ENCODE measurements around the gene CD320.
"Not testable (repeated sequence)": the region's sequence is repeated elsewhere in the genome, so short reads cannot be mapped to it uniquely, and the experiment has no call there.

CD320 gene

GRCh38 chr19:8306235-8307054 is 1.7 kb downstream of the CD320 start:
- no peak for DNase-seq

GRCh38 chr19:8305798-8306197 is 2.4 kb downstream of the CD320 start:
- no peak for DNase-seq

DNA sequence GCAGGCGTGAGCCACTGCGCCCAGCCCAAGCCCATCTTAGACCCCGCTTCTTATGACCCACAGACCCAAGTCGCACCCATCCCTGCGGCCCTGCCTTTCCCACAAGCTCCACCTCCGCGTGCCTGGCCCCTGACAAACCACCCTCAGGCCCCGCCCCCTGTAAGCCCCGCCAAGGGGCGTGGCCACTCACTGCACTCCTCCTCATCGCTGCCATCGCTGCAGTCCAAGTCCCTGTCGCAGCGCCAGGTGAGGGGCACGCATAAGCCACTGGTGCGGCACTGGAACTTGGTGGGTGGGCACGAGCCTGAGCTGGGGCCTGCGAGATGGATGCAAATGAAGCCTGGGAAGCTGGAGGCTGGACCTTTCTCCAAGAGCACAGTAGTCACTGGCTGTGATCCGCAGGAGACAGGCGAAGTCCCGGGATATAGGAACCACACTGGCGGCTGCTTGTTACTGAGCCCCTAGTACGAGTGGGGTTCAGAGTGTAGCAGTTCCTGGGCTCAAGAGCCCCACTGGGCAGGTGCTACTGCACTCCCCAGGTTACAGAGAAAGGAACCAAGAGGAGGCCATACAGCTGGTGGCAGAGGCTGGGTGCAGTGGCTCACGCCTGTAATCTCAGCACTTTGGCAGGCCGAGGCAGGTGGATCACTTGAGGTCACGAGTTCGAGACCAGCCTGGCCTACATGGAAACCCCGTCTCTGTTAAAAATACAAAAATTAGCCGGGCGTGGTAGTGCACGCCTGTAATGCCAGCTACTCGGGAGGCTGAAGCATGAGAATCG is 3.1 kb downstream of the CD320 start:
- DNase-seq: no peak

- DNase-seq: no peak
Measured at GRCh38 chr19:8302734-8303133, 5.4 kb downstream of the CD320 start.

- no peak for DNase-seq
Measured at GRCh38 chr19:8302357-8302691, 5.8 kb downstream of the CD320 start.

DNA sequence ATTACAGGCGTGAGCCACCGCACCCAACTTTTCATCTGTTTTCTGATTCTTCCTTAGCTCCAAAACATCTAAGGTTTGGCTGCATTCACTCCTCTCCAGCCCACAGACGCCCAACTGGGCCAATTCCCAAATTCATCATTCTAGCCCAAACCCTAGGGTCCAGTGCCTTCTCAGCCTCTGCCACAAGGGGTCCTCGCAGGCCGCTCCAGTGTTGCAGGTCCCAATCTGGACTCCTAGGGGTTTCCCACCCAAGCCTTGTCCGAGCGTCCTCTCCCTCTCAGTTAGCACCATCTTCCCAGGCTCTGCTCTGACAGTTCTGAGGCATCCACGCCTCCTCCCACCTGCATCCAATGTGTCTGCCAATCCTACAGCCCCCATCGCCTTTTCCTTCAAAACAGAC is 16.8 kb downstream of the CD320 start:
- DNase-seq: not testable (repeated sequence)

- not testable (repeated sequence) for DNase-seq
Measured at GRCh38 chr19:8276508-8276907, 31.6 kb downstream of the CD320 start.

DNA sequence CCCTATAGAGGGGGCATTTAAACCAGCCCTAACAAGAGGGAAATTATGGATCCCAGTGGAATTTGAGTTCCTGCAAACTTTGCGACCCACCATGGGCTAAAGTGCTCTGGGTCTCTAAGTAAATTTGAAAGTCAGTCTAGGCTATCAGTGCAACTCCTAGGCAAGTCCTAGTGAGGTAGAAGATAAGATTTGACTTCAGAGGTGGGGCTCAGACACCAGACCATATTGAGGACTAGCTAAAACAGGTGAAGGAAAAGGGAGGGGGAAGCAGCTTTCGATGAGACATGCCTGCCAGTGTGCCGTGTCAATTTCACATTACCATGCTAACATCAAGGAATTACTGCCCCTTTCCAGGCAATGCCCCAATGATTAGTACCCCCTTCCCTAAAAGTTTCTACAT is 38.4 kb downstream of the CD320 start:
- no peak for DNase-seq

DNA sequence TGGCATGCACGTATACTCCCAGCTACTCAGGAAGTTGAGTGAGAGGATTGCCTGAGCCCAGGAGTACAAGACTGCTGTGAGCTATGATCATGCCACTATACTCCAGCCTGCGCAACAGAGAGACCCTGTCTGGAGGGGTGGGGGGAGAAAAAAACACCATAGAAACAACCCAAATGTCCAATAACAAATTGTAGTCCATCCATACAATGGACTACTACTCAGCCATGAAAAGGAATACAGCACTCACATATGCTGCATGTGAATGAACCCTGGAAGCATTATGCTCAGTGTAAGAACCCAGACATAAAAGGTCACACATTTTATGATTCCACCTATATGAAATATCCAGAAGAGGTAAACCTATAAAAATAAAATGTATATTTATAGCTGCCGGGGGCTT is 42.3 kb downstream of the CD320 start:
- DNase-seq: no peak

DNA sequence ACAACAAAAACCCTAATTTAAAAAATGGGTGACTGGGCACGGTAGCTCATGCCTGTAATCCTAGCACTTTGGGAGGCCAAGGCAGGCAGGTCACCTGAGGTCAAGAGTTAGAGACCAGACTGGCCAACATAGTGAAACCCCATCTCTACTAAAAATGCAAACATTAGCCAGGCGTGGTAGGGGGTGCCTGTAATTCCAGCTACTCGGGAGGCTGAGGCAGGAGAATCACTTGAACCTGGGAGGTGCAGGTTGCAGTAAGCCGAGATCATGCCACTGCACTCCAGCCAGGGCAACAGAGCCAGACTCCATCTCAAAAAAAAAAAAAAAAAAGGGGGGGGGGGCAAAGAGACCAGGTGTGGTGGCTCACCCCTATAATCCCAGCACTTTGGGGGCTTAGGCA is 43.9 kb downstream of the CD320 start:
- not testable (repeated sequence) for DNase-seq

DNA sequence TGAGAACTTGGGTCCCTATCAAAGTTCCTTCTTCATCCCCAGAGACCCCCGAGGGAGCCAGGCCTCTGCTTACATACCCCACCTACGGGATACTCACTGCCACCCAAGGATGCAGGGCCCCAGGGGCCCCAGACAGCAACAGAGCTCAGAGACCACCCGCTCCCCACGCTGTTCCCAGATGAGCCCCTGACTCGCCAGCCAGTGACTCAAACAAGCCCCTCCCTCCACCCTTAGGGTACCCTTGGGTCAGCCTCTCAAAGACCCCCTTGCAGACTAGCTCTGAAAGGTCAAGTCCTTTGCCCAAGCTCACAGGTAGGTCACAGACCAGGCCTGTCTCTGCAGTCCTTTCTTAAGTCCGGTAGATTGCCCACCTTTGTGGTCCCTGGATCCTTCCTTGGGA is 45.7 kb downstream of the CD320 start:
- DNase-seq: no peak

DNA sequence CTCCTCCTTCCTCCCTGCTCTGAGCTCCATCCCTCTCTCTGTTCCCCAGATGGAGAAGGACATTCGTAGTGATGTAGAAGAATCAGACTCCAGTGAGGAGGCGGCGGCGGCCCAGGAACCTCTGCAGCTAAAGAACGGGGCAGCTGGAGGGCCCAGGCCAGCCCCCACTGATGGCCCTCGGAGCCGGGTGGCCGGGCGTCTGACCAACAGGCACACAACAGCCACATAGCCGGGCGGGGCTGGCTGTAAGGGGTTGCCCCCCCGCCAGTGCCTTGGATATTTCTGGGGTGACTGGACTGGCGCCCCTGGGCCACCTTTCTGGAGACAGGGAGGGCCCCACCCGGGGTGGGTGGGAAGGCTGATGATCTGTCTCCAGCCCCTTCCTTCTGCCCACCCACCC is 46.3 kb downstream of the CD320 start:
- no peak for DNase-seq

DNA sequence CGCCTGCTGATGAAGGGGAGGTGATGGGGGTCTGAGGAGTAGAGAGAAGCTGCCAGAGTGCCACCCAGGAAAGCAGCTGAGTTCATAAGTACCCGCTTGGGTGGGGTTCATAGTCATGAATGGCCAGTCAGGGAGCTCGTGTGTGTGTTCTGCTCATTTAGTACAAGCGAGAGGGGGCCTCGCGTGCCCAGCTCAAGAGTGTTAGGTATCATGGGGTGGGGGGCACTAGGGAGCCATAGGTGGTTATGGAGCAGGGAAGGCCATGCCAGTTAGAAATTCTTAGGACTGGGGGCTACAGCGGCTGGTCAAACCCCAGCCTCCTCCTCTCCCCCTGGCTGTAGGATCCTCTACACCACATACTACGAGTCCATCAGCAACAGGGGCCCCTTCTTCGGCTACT is 46.8 kb downstream of the CD320 start:
- DNase-seq: no peak

DNA sequence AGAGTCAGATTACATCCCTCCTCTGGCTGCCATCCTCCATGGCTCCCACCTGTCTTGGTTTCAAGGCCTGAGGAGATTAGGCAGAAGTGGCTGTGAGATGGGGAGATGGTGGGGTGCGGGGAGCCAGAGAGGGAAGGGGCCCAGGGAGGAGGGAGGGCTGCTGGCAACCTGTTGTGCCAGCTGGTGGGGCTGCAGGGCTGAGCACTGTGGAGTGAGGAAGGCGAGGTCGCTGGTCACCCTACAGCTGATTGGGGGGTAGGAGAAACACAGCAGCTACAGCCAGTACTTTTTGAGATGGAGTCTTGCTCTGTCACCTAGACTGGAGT is 48.3 kb downstream of the CD320 start:
- DNase-seq: no peak

DNA sequence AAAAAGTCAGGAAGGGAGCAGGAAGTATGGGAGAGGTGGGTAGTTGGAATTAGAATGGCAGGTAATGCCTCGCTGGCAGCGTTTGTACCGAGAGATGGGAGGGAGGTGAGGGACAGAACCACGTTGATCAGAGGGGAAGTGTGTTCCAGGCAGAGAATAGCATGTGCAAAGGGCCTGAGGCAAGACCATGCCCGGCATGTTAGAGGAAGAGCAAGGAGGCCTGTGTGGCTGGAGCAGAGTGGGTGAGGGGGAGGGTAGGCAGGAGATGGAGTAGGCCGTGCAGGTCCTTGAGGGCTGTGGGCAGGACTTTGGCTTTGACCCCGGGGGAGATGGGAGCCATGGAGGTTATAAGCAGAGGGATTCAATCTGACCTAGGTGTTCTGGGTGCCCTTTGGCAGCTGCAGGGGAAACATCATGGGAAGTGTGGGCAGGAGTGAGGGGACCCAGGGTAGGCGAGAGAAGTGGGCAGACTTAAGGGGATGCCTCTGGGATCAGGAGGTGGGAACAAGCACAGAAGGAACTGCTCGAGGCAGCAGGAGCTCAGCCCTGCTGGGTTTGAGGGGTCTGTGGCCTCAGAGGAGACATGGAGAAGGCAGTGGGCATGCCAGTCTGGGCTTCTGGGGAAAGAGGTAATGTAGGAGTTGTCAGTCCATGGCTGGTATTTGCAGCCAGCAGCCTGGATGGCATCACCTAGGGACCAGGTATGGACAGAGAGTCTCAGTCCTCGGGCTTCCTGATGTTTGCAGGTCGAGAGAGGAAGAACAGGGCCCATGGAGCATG is 48.8 kb downstream of the CD320 start:
- no peak for DNase-seq

DNA sequence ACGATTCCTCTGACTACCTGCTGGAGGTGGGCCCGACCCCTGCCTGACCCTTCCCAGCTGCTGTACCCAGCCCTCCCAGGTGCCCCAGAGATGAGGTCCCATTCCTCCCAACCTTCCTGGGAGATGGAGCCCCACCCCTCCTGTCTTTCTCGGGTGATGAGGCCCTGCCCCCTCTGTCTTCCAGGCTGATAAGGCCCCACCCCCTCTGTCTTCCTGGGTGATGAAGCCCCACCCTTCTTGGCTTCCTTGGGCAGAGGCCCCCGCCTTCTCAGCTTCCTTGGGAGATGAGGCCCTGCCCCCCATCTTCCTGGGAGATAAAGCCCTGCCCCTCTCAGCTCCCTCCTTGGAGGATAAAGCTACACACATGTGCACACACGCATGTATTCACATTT is 51.1 kb downstream of the CD320 start:
- DNase-seq: no peak

- DNase-seq: no peak
Measured at GRCh38 chr19:8256276-8257051, 51.7 kb downstream of the CD320 start.

- no peak for DNase-seq
Measured at GRCh38 chr19:8255426-8256125, 52.6 kb downstream of the CD320 start.

DNA sequence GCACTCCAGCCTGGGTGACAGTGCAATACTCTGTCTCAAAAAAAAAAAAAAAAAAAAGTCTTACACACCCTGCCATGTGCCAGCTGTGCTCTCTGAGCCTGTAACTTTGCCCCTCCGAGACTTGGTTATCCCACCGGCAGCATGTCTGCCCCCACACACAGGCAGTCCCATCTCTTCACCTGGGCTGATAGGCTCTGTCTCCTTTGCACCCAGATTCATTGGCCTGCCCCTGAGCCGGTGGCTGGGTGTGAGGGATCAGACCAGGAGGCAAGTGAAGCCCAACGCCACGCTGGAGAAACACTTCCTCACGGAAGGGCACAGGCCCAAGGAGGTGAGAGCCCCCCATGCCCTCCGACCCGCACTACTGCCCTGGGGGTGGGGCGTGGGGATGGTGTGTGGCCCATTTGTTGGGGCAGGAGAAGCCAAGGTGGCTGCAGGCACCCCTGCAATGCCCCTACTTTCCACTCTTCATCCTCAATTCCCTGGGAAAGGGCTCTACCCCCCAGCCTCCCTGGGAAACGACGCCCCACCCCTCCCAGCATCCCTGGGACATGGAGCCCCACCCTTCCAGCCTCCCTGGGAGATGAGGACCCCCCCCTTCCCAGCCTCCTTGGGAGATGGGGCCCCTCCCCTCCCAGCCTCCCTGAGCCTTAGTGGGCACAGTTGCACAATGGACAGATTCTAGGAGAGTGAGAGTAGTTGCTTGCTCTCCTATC is 53.7 kb downstream of the CD320 start:
- DNase-seq: no peak

DNA sequence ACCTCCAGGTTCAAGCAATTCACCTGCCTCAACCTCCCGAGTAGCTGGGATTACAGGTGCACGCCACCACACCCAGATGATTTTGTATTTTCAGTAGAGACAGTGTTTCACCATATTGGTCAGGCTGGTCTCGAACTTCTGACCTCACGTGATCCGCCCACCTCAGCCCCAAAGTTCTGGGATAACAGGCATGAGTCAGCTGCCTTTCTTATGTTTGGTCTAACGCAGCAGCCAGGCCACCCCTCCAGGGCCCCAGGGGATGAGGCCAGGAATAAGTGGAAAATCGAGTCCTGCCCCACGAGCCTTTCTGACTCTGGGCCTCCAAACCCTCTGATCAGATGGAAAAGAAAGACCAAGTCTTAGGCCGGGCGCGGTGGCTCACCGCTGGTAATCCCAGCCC is 54.5 kb downstream of the CD320 start:
- DNase-seq: no peak

- peak; percentile 25 to 30 for DNase-seq
Measured at GRCh38 chr19:8252922-8253589, 55.1 kb downstream of the CD320 start.
